Vagina (tissue), 2 donors: ENCODE data around the gene STIMATE. TPM values are rescaled to one million over a fixed set of nuclear protein-coding genes. Genes with fewer than 3 reads are reported as not detected.

ENCODE experiments used
- DNase-seq, 2 donors: peaks; one replicate each; pipeline ENCODE4 v3.0.0-alpha.2; 2017; ENCODE audit errors: extremely low spot score in 2 of 2
- H3K27ac ChIP-seq: fragments of 200-600 bp; sonication (generic); one replicate; pipeline ENCODE4 v1.5.1; 2019
- H3K27me3 ChIP-seq: fragments of 200-600 bp; sonication (generic); one replicate; pipeline ENCODE4 v1.5.1; 2019
- H3K36me3 ChIP-seq, 2 donors: fragments of 200-600 bp; sonication (generic); one replicate each; pipeline ENCODE4 v1.5.1; 2017 to 2019
- H3K4me1 ChIP-seq: fragments of 200-600 bp; sonication (generic); one replicate; pipeline ENCODE4 v1.5.1; 2019
- H3K4me3 ChIP-seq, 2 donors: fragments of 200-600 bp; sonication (generic); 1 replicate in 1 of 2; 2 replicates in 1 of 2; pipeline ENCODE4 v1.5.1; 2016 to 2019
- H3K9me3 ChIP-seq: fragments of 200-600 bp; sonication (generic); one replicate; pipeline ENCODE4 v1.5.1; 2019
- CTCF ChIP-seq, 3 experiments: fragments of 450-650 bp in 2 of 3; fragments of 200-600 bp in 1 of 3; sonication (generic) in 1 of 3; IDR thresholded peaks; one replicate each; pipeline ENCODE4 v1.5.1; 2017 to 2019; ENCODE audit warnings: antibody characterized with exemption in 3 of 3, mild to moderate bottlenecking in 2 of 3, moderate library complexity in 2 of 3
- POLR2A ChIP-seq, 2 donors: fragments of 450-650 bp; IDR thresholded peaks; one replicate each; pipeline ENCODE4 v1.6.1; 2017; ENCODE audit warnings: antibody characterized with exemption in 2 of 2, mild to moderate bottlenecking in 2 of 2, moderate library complexity in 2 of 2
- POLR2AphosphoS5 ChIP-seq, 2 donors: sonication (generic); formaldehyde crosslinking; IDR thresholded peaks; one replicate each; pipeline ENCODE4 v1.9.0; 2017; ENCODE audit warnings: antibody characterized with exemption in 2 of 2, mild to moderate bottlenecking in 2 of 2, low read depth in 1 of 2; ENCODE audit not compliant: insufficient read depth in 1 of 2
- intact Hi-C: fragments of 100-400 bp; cut with DNase I; formaldehyde crosslinking; loops from one replicate; pipeline ENCODE4 v1.15.1; 2023
- total RNA-seq: library from RNA; depleted of rRNA; stranded (reverse); fragments of >200 nt; gene quantifications from one replicate; pipeline ENCODE4 v1.2.3, GENCODE V29; 2016

STIMATE gene
- total RNA-seq, result 12.5 TPM

GRCh38 chr3:52897130-52898122, at the start of gene STIMATE:
Gene STIMATE, minus strand, starts transcription at chr3:52897548. Its CDS starts 98 bp downstream, at chr3:52897450.
- H3K27ac ChIP-seq, result peak within 1 kb of the TSS; percentile 87
- peaks cover 50% of the 10 kb centered on the region for H3K4me1 ChIP-seq
- no peaks in the 10 kb centered on the region for H3K27me3 ChIP-seq
- intact Hi-C loops, result no loop called here
- no peaks in the 10 kb centered on the region for H3K9me3 ChIP-seq
- no peak for DNase-seq
- peak within 1 kb of the TSS; percentile 94 to 96 for H3K4me3 ChIP-seq
- TF ChIP-seq POLR2A (IDR thresholded peaks at IDR 0.05) (peak; percentile 33 to 54), POLR2AphosphoS5 (IDR thresholded peaks at IDR 0.05; ENCODE audit: insufficient read depth in 1 of 2, low read depth in 1 of 2) (peak in 1 of 2 donors; percentile 26), CTCF (IDR thresholded peaks at IDR 0.05) (no peak)
- H3K36me3 ChIP-seq, result no peaks in the 10 kb centered on the region

- H3K27me3 ChIP-seq, result no peaks in the 10 kb centered on the region
- no peak overlapping the region for H3K27ac ChIP-seq
- intact Hi-C loops, result loop anchor here (10.0 kb wide), 1 partner anchor 195 kb away; no protein-coding TSS in a partner anchor
- TF ChIP-seq POLR2AphosphoS5 (IDR thresholded peaks at IDR 0.05; ENCODE audit: insufficient read depth in 1 of 2, low read depth in 1 of 2), result no peak
- no peak for TF ChIP-seq POLR2A (IDR thresholded peaks at IDR 0.05)
- no peak for TF ChIP-seq CTCF (IDR thresholded peaks at IDR 0.05)
- no peaks in the 10 kb centered on the region for H3K4me1 ChIP-seq
- no peak for DNase-seq
- H3K9me3 ChIP-seq, result no peaks in the 10 kb centered on the region
- no peaks in the 10 kb centered on the region for H3K36me3 ChIP-seq
- H3K4me3 ChIP-seq, result no peak overlapping the region
These were observed 42.3 kb upstream of the STIMATE start for GRCh38 chr3:52939600-52939999.

- Histone ChIP-seq H3K27me3 (no peaks in the 10 kb centered on the region), H3K27ac (no peak overlapping the region), H3K36me3 (no peaks in the 10 kb centered on the region), H3K4me3 (no peak overlapping the region), H3K4me1 (no peaks in the 10 kb centered on the region), H3K9me3 (no peaks in the 10 kb centered on the region)
- TF ChIP-seq CTCF (IDR thresholded peaks at IDR 0.05) (peak in 2 of 3 experiments; percentile 31 to 68), POLR2A (IDR thresholded peaks at IDR 0.05) (no peak)
- intact Hi-C loops, result loop anchor here (10.0 kb wide), 1 partner anchor 190 kb away; no protein-coding TSS in a partner anchor
- no peak for DNase-seq
These were observed 37.5 kb upstream of the STIMATE start for GRCh38 chr3:52934630-52935530.

DNA sequence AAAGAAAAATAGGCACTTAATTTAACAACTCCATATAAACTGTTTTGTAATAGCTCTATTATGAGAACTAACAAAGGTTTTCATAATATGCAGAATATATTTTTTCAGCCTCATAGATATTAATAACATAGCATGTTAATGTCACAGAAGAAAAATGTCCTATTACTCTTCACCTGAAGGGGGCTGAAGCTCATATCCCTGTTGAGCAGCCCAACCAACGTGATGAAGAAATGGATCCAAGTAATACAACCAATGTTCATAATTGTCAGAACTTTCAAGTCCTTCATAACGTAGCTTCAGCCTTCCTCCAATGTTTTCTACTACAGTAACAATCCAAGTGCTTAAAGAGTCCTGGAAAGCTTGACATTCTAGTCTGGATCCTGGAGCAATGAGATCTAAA, 34.5 kb upstream of the STIMATE start:
- Histone ChIP-seq H3K27me3 (no peaks in the 10 kb centered on the region), H3K9me3 (no peaks in the 10 kb centered on the region), H3K4me1 (no peaks in the 10 kb centered on the region), H3K4me3 (no peak overlapping the region), H3K27ac (no peak overlapping the region), H3K36me3 (no peaks in the 10 kb centered on the region)
- no peak for DNase-seq
- TF ChIP-seq CTCF (IDR thresholded peaks at IDR 0.05), result no peak
- no peak for TF ChIP-seq POLR2AphosphoS5 (IDR thresholded peaks at IDR 0.05; ENCODE audit: insufficient read depth in 1 of 2, low read depth in 1 of 2)
- no peak for TF ChIP-seq POLR2A (IDR thresholded peaks at IDR 0.05)
- intact Hi-C loops, result loop anchor here (10.0 kb wide), 1 partner anchor 187 kb away; no protein-coding TSS in a partner anchor
